ENCODE data around the gene ADORA2A. TPM values are rescaled to one million over a fixed set of nuclear protein-coding genes. Genes with fewer than 3 reads are reported as not detected.
A peak's percentile ranks its signal among the peaks of the same experiment; 100 is the strongest.

Gene ADORA2A
- total and polyA plus RNA-seq, 10 of the 15 experiments (the other 5 are each of a cell fraction or from before 2014, with no cell fraction given) = 0.69 to 31.2 (median 18.3) TPM

DNA sequence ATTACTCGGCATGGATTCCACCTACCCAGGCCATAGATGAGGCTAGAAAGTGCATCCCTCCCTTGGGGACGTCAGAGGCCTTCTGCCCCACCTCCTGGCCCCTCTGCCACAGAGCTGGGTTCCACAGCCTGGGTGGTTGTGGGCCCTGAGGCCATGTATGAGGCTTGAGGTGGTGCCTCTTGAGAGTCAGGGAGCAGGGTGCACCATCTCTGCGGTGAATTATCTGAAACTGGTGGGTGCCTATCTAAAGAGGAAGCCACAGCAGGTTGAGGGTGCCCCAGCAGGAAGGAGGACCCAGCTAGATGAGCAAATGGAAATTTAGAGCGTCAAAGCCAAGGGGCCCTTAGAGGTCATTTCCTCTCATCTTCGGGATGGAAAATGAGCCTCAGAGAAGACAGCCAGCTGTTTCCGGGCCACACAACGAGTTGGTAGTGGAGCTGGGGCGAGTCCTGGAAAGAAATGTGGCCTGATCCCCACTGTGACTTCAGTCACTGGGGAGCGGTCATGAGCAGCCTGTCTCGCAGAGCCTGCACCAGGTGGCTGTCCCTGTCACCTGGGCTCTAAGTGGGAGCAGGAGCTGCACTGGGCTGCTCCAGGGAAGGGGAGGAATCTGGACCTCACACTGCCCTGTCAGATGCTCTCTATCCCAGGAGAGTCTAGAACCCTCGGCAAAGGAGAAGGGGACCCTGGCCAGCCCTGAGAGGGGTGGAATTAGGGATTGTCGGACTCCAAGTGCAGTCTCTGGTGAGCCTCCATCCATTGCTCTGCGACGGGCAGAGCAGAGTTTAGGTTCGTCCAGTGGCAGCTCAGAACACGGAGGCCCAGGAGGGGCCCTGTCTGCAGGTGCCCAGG is 7.3 kb downstream of the ADORA2A start (continued):
- TF ChIP-seq, protein P1, sequence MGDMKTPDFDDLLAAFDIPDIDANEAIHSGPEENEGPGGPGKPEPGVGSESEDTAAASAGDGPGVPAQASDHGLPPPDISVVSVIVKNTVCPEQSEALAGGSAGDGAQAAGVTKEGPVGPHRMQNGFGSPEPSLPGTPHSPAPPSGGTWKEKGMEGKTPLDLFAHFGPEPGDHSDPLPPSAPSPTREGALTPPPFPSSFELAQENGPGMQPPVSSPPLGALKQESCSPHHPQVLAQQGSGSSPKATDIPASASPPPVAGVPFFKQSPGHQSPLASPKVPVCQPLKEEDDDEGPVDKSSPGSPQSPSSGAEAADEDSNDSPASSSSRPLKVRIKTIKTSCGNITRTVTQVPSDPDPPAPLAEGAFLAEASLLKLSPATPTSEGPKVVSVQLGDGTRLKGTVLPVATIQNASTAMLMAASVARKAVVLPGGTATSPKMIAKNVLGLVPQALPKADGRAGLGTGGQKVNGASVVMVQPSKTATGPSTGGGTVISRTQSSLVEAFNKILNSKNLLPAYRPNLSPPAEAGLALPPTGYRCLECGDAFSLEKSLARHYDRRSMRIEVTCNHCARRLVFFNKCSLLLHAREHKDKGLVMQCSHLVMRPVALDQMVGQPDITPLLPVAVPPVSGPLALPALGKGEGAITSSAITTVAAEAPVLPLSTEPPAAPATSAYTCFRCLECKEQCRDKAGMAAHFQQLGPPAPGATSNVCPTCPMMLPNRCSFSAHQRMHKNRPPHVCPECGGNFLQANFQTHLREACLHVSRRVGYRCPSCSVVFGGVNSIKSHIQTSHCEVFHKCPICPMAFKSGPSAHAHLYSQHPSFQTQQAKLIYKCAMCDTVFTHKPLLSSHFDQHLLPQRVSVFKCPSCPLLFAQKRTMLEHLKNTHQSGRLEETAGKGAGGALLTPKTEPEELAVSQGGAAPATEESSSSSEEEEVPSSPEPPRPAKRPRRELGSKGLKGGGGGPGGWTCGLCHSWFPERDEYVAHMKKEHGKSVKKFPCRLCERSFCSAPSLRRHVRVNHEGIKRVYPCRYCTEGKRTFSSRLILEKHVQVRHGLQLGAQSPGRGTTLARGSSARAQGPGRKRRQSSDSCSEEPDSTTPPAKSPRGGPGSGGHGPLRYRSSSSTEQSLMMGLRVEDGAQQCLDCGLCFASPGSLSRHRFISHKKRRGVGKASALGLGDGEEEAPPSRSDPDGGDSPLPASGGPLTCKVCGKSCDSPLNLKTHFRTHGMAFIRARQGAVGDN (IDR thresholded peaks at IDR 0.05) = peak; percentile 69
- TF ChIP-seq ASH2L (IDR thresholded peaks at IDR 0.05; ENCODE audit: borderline replicate concordance, low read depth) (peak; percentile 97; the same call in 1 of the 2 replicates), CREB1 (IDR thresholded peaks at IDR 0.05; ENCODE audit: low read depth) (no peak), EGR1 (IDR thresholded peaks at IDR 0.05; ENCODE audit: borderline replicate concordance in 1 of 2, low read depth in 2 of 2, low read length in 2 of 2) (peak in 1 of 2 experiments; percentile 62; a peak in 1 of 3 replicates), MTA3 (IDR thresholded peaks at IDR 0.05; ENCODE audit: borderline replicate concordance, low read length) (no peak), NFXL1 (IDR thresholded peaks at IDR 0.05; ENCODE audit: borderline replicate concordance) (no peak), TCF7 (IDR thresholded peaks at IDR 0.05; ENCODE audit: borderline replicate concordance) (no peak), KAT2A (conservative IDR thresholded peaks at IDR 0.05; ENCODE audit: control insufficient read depth, low read depth, low read length) (no peak), PAX5 (IDR thresholded peaks at IDR 0.05; ENCODE audit: borderline replicate concordance, low read depth, low read length) (peak; percentile 75; the same call in 1 of the 2 replicates), CBFB (IDR thresholded peaks at IDR 0.05; ENCODE audit: low read depth) (peak; percentile 63)
- TF ChIP-seq, protein P2, sequence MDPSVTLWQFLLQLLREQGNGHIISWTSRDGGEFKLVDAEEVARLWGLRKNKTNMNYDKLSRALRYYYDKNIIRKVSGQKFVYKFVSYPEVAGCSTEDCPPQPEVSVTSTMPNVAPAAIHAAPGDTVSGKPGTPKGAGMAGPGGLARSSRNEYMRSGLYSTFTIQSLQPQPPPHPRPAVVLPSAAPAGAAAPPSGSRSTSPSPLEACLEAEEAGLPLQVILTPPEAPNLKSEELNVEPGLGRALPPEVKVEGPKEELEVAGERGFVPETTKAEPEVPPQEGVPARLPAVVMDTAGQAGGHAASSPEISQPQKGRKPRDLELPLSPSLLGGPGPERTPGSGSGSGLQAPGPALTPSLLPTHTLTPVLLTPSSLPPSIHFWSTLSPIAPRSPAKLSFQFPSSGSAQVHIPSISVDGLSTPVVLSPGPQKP (IDR thresholded peaks at IDR 0.05; ENCODE audit: low read depth, low read length) = no peak; the same call in 1 of the 2 replicates
- TF ChIP-seq, protein P3, sequence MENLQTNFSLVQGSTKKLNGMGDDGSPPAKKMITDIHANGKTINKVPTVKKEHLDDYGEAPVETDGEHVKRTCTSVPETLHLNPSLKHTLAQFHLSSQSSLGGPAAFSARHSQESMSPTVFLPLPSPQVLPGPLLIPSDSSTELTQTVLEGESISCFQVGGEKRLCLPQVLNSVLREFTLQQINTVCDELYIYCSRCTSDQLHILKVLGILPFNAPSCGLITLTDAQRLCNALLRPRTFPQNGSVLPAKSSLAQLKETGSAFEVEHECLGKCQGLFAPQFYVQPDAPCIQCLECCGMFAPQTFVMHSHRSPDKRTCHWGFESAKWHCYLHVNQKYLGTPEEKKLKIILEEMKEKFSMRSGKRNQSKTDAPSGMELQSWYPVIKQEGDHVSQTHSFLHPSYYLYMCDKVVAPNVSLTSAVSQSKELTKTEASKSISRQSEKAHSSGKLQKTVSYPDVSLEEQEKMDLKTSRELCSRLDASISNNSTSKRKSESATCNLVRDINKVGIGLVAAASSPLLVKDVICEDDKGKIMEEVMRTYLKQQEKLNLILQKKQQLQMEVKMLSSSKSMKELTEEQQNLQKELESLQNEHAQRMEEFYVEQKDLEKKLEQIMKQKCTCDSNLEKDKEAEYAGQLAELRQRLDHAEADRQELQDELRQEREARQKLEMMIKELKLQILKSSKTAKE (IDR thresholded peaks at IDR 0.05; ENCODE audit: low read depth, poor library complexity, severe bottlenecking) = peak; percentile 74
- TF ChIP-seq, protein P4, sequence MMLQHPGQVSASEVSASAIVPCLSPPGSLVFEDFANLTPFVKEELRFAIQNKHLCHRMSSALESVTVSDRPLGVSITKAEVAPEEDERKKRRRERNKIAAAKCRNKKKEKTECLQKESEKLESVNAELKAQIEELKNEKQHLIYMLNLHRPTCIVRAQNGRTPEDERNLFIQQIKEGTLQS (IDR thresholded peaks at IDR 0.05; ENCODE audit: borderline replicate concordance, extremely low read depth, low read depth, low read length) = no peak
- TF ChIP-seq, protein P5, sequence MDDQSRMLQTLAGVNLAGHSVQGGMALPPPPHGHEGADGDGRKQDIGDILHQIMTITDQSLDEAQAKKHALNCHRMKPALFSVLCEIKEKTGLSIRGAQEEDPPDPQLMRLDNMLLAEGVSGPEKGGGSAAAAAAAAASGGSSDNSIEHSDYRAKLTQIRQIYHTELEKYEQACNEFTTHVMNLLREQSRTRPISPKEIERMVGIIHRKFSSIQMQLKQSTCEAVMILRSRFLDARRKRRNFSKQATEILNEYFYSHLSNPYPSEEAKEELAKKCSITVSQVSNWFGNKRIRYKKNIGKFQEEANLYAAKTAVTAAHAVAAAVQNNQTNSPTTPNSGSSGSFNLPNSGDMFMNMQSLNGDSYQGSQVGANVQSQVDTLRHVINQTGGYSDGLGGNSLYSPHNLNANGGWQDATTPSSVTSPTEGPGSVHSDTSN (IDR thresholded peaks at IDR 0.05; ENCODE audit: insufficient replicate concordance, low read depth, low read length) = peak; percentile 64
